ENCODE measurements around the gene CLDND1.
A peak's percentile ranks its signal among the peaks of the same experiment; 100 is the strongest.
"Not testable (repeated sequence)": the region's sequence is repeated elsewhere in the genome, so short reads cannot be mapped to it uniquely, and the experiment has no call there.

CLDND1 gene

DNA sequence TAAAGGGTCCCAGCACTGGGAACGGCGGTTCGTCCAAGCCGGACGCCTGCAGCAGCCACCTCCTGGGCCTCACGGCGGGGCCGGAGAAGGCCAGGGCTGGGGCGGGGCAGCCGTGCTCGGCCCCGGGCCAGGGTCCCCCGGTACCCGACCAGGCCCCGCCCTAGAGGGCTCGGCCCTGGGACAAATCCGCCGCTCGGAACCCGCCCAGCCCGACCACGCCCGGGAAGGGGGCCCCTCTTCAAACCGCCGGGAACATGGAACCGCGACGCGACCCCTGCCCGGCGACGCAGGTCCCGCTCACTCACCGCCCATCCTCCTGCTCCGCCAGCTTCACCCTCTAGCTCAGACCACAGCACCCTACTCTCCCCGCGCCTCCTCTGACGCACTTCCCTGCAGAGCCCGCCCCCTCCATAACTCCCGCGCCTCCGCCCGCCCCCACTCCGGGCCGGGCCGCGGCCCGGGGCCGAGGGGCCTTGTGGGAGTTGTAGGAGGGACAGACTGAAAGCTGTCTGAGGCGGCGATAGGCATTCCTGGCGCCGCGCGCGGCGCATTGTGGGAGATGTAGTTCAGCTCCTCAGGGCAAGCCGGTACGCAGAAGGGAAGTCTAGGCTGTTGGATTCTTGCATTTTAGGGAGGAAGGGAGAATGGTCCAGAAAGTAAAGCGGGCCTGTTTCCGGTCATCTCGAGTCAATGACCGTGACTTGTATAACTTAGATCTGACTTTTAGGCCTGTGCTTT lies at the start of gene CLDND1:
Gene CLDND1 (minus strand): TSS at position 359 of the 738 bp plus-strand sequence. CDS start 1,478 bp downstream, outside the sequence.
- DNase-seq = peak; percentile 81

DNA sequence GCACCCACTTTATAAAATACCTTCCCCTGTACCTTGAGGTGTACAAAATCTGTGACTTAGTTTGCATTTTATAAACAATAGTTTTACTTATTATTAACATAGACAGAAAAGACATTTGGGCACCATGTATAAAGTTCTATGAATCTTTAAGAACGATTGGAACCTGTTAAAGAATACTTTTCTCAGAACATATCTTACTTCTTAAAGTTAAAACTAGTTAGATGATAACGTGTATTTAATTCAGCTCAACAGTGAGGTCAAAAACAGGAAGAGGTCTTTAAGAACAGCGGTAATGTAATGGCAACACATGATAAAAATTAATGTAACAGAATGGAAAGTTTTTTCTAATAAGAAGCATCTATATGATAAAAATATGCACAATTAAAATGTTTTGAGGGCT lies 45.7 kb upstream of the CLDND1 start:
- DNase-seq = no peak

DNA sequence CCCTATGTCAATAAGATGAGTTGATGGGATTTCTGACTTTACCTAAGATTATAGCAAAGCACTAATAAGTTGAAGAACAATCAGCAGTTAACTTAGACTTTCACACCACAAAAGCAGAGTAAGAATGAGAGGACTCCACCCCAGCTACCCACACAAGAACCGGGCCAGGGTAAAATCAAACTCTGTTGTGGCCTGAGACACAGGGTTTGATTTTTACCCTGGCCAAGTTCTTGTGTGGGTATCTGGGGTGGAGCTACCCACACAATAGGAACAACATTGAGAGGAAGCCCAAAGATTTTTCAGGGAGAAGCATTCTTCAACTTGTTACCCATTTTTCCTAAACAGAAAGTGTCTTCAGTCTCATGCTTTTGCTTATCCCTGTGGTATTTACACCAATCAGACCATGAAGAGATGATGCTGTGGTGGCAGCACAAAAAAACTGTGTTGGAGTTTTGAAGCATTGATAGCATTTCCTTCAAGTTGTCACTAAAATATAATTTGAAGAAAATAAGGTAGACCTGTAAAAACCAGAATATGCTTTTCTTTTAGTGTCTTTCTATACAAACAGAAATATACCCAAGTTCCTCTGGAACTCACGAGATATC lies 45.1 kb upstream of the CLDND1 start:
- DNase-seq = no peak

DNA sequence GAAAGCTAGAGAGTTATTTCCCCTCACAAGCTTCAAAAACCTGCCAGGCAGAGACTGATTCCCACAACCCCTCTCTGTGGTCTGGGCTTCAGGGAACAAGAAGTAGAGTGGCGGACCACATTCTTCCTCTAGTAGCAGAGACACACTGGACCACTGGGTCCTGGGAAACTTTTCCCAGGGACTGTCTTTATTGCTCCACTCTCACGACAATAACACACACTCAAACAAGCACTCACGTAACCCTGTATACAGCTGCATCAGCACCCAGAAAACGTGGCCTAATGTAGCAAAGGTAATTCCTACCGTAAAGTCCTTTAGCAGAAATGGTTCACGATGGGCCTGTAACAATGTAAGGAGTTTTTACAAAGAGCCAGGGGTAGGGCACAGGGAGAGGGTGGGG lies 43.1 kb upstream of the CLDND1 start:
- no peak for DNase-seq

DNA sequence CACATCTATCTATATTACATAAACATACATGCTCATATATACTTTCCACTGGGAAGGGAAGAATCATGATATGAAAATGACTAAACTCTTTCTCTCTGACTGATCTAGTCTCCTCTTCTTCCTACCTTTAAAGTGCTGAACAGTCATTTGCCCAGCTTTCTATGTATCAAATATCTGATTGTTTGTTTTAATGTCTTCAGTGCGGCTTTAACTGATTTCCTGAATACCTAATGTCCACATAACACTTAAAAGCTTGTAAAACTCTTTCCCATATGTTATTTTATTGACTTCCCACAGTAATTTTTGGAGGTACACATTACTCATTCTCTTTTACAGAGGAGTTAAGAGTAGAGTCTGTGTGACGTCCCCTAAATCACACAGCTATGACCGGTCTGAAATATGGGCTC lies 42.5 kb upstream of the CLDND1 start:
- no peak for DNase-seq

DNA sequence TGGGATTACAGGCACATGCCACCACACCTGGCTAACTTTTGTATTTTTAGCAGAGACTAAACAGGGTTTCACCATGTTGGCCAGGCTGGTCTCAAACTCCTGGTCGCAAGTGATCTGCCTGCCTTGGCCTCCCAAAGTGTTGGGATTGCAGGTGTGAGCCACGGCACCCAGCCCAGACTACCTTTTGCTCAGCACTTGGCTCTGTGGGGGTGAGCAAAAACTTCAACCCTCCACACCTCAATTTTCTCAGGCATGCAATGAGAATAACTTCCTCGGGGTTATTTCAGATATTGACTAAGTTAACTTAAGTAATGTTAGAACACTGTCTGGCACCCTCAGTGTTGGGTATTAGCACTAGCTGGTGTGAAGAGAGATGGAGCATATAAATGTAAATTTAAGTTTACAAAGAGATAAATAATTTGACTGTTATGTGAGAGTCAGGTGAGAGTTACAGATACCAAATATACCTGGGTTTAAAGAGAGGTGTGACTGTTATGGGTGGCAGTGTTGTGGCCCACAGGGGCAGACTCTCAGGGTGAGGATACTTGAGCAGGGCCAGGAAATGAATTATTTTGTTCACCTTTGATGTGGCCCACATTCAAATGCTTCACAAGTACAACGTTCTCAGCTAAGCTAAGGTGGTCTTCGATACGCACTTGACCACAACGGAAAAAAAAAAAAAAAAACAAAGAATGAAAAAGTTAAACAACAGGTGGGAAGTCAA lies 41.7 kb upstream of the CLDND1 start:
- no peak for DNase-seq

DNA sequence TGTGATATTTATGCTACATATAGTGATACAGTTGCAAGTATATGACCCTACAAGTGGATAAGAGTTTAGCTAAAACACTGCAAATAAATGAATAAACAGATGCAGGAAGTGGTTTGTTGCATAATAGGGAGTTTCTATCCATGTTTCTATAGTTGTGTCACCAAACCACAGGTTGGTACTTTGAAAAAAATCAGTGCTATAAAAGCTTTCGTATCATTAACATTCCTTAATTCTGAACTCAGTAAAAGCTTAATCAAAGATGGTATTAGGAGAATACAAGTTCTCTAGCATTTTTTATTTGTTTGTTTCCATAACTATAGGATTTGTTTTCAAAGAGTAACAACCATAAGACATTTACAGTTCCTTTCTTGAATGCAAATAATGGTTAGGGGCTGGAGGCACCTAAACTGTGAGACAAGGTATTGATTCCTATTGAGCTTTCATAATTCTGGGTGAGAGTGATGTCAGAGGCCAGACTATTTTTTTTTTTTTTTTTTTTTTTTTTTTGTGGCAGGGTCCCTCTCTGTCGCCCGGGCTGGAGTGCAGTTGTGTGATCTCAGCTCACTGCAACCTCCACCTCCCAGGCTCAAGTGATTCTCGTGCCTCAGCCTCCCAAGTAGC lies 41.1 kb upstream of the CLDND1 start:
- DNase-seq = no peak

DNA sequence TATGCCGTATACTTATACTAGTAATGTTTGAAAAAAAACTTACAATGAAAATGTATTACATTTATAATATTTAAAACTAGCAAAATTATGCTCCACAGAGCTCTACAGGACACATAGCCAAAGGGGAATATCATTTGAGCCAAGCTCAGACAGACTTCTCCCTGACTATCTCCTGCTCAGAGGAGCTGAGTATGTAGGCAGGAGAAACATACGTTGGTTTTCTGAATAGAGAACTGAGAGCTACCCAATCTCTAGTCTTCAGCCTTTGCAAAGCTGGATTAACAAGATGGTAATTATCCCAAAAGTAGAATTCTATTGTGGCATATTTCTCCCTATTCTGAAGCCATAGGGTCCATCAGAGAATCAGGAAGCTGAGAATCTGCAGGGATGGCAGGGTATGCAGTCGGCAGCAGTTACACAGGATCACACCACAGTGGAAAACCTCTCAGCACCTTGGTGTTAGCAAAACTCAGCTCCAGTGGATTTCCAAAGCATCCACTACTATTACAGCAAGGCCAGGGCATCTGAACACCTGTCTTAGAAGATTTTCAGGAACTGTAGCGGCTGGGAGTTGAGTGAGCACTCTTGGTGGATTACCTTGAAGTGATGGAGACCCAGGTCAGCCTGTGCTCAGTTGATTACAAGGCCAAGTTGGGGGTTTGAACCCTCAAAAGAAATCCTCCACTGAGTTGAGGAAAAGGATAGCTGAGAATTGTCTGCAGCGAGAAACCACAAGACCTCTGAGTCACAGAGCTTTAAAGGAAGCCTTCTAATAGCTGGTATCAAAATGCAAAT lies 39.2 kb upstream of the CLDND1 start:
- DNase-seq = no peak

DNA sequence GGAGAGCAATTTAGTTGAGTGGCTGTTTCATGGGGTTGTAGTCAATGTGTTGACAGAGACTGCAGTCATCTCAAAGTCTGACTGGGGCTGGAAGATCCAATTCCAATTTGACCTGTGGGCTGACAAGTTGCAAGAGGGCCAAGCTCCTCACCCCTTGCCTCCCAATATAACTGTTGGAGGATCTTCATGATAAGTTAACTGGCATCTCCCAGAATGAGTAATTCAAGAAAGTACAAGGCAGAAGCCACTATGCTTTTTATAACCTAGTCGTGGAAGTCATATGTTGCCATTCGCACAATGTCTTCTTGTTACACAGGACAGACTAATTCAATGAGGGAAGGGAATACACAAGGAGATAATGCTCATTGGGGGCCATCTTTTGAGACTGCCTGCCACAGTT lies 38.2 kb upstream of the CLDND1 start:
- DNase-seq = no peak

DNA sequence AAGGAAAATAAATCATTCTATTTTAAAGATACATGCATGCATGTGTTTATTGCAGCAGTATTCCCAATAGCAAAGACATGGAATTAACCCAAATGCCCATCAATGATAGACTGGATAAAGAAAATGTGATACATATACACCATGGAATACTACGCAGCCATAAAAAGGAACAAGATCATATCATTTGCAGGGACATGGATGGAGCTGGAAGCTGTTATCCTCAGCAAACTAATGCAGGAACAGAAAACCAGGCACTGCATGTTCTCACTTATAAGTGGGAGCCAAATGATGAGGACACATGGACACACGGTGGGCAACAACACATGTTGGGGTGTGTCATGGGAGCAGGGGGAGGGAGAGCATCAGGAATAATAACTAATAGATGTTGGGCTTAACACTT lies 37.1 kb upstream of the CLDND1 start:
- not testable (repeated sequence) for DNase-seq

DNA sequence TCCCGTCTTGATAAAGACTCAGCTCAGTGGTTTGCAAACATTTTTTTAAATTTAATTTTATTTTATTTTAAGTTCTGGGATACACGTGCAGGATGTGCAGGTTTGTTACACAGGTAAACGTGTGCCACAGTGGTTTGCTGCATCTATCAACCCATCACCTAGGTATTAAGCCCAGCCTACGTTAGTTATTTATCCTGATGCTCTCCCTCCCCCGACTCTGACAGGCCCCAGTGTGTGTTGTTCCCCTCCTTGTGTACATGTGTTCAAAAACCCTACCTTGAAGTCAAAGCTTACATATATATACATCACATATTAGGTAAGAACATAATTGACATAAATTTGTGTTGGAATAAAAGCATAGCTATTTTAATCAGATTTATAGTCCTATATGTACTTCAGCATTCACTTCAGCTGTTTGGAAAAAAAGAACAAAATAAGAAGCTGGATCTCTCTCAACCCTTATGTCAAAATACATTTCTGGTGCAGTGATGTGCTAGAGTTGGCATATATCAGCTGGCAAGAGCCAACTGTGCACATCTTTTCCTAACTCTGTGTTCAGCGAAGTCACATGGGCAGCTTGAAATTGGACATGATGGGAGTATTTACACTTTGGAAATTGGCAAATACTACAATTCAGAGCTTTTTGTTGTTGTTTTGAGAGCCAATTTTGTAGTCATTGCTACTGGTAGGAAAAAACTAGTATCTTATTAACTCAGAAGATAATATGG lies 35.6 kb upstream of the CLDND1 start:
- DNase-seq = no peak

DNA sequence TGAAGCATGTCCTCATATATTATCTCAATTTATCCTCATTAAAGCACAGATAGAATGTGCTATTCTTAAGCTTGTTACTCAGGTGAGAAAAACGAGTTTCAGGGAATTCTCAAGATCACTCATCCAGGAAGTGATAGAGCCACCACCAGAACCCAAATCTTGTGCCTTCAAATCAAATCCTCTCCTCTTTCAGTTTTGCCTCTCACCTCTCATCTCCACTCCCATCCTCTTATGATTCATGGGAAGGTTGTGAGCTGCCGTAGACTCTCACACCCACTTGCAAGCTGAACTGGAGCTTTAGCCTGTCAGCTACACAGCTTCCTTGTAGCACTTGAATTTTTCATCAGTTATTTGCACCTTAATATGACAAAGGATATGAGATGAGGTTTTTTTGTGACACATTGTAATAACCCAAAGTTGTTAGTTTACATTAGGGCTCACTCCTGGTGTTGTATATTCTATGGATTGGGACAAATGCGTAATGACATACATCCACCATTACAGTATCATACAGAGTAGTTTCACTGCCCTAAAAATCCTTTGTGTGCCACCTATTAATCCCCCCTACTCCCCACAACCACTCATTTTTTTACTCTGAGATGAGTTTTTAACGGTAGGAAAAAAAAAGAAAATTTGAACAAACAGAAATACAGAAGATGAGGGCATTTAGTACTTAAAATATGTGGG lies 34.8 kb upstream of the CLDND1 start:
- DNase-seq = no peak

DNA sequence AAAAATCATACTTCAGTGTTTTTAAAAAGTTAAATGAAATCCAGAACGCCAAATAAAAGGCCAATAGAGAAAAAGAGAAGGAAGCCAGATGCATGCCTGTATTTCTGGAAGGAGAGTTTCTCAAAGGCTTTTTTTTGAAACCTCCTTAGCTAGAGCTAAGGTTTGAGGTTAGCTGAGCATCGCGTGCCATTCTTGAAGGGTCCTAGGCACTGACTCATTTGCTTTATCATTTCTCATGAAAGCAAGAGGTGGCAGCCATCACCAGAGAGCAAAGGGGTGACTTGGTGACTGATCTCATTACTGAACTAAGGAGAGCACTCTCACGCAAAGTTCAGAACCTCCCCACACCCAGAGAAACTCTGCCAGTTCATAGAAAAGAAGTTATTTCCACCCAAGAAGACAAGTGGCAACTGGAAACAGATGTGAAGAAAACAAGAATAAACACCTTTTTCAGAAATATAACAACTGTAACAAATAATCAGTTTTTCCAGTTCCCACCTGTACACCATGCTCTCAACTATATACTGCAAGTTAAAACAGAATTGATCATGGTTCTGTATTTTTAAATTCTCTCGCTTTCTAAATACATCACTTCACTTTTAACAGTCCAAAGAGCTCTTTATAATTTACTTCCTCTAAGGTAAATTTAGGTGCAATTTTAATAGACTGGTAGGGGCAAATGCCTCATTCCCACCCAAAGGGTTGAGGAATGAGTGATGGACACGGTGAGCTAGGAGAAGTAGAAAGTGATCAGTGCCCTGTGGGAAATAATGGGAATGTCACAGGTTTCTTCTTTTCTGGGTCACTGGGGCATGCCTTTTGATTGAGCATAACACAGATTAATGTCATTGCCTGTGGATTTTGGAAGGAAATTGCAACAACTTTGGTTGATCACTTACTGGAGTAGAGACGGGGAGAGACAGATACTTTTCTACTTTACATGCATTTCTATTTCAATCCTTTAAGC lies 33.7 kb upstream of the CLDND1 start:
- DNase-seq = no peak

DNA sequence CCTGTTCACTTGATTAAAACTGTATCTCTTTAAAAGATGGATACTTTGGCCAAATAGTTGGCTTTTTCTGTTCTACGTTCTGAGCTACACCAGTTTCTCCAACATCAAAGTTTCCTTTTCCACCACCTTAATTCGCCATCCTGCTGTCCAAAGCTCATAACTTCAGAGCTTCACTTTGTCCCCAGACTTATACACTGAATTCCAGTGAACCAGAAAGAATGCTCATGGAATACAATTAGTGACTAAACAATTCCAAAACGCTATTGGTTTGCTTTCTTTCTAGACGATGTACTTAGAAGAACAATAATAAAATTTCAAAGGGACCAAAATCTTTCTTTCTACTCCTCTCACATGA lies 32.3 kb upstream of the CLDND1 start:
- DNase-seq = no peak

DNA sequence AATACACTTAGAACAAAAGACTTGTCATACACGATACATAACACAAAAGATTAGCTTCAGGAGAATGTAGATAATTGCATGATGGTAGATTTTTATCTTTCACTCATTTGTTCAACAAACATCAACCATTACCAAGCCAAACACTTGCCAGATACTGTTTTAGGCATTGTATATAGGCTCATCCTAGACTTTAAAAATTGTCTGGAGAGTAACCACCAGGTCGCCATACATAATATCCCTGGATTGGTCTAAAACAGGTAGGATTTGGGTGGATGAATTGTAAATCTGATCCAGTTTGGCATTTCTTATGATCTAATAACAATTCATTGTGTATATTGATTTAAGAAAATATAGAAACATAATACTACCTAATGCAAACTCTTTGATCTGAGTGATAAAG lies 31.9 kb upstream of the CLDND1 start:
- no peak for DNase-seq

DNA sequence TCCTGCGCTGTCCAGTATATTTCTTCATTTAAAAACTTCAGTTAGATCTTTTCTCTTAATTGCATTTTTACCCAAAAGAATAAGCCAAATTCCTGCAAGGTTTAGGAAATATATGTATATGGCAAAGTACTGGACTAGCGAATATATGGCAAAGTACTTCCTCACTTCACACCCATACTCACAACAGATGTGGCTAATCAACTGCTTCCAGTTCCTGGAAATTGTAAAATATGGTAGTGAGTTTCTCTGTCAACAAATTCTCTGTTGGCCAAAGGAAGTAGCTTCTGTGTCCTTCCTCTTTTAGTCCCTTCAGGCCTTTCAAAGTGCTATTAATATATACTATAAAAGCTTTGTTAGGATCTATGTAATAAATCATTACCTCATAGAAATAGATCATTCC lies 31.1 kb upstream of the CLDND1 start:
- no peak for DNase-seq

DNA sequence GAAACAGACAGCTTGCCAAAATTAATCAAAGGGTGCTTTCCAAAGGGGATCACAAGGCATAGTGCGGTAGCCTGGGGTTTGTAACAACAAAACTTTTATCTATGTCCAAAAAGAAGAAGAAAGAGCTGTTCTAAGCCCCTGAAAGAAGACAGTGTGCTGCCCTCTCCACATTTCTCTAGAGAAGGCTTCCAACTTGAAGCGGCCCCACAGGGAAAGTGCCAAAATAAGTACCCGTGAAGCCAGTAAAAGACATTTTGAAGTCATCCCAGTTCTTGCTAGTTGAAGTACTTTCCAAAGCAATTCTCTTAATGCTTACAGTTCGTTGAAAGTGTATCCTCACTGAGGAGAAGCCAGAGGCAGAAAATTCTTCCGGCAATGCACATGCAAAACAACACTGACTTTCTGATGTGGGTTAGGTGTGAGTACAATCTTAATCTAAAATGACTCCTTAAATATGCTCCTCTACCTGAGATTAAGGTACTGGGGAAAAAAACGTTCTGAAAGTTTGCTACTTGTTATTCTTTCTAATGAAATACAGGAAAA lies 30.4 kb upstream of the CLDND1 start:
- no peak for DNase-seq

DNA sequence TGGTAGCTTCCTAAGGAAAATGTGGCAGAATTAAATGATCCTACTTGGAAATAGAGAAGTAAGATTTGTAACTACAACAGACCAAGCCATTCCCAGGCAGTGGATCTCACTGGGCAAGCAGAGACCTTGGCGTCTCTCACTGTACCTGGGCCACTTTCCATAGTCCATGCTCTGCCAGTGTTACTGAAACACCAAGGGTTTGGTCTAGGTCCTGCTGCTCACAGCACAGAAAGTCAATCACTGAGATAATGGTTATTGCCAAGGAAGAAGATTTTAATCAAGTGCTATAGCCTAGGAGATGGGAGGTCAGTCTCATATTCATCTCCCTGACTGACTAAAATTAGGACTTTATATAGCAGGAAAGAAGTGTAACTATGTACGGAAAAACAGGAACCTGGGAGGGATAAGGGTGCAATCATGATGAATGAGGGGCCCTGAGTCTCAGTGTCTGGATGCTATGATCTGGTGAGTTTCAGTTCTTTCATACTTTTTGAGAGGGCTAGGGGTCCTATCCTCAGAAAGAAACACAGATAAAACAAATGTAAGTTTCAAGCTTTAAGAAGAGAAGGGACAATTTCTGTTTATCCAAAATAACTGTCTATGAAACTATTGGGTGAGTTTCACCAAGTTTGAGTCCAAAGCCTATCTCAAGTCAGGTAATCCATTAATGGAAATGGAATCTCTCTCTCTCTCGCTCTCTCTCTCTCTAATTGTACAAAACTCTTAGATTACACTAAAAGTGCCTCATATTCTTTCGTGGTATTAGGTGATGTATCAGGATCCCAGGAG lies 29.7 kb upstream of the CLDND1 start:
- DNase-seq = no peak

DNA sequence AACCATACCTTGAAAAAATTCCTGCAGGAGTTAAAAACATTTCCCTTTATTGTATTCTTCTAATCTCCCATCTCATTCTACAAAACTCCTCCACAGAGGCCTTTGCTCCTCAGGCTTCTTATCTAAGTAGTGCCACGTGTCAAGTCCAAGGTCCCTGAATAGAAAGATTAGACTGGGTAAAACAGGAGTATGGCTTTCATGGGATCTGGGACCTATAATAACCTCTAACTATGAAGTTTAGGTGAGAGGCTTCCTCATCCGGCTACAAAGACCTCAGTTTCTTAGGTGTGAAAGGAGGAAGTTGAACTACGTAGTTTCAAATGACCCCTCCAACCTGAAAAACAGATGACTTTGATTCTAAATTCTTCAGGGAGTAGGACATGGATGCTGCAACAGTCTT lies 29.1 kb upstream of the CLDND1 start:
- no peak for DNase-seq
